Measurements from ENCODE around the gene SLC8A2. TPM values are rescaled to one million over a fixed set of nuclear protein-coding genes. Genes with fewer than 3 reads are reported as not detected.

SLC8A2 gene
- total RNA-seq, 1 experiment from 2014 or later = 3.8 TPM

DNA sequence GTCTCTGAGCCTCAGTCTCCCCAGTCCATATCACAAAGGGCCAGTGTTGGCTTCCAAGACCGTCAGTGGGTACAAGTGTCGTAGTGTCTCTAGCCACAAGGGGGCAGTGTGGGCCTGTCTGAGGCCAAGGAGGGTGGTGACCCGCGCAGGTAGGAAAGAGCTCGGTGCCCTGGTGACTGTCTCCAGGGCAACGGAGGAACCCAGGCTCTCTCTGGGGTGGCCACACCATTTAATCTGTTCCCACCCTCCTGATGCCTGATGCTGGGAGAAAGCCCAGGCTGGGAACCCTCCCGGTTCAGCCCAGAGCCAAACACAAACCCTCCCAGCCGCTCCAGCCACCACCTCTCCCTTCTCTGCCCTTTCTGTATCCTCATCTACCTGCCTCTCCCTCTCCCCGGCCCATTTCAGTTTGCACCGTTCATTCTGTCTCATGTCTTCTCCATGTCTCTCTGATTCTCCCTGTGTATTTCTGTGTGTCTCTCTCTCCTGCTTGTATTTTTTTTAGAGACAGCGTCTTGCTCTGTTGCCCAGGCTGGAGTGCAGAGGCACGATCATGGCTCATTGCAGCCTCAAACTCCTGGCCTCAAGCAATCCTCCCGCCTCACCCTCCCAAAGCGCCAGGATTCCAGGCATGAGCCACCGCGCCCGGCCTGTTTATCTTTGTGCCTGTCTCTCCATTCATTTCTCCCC, 34.8 kb downstream of the SLC8A2 start:
- peak; percentile 93 for DNase-seq (ENCODE audit: low spot score)
- in situ Hi-C loops (cut with HindIII; ENCODE audit: low sequenced_read_pairs) = no loop called here

DNA sequence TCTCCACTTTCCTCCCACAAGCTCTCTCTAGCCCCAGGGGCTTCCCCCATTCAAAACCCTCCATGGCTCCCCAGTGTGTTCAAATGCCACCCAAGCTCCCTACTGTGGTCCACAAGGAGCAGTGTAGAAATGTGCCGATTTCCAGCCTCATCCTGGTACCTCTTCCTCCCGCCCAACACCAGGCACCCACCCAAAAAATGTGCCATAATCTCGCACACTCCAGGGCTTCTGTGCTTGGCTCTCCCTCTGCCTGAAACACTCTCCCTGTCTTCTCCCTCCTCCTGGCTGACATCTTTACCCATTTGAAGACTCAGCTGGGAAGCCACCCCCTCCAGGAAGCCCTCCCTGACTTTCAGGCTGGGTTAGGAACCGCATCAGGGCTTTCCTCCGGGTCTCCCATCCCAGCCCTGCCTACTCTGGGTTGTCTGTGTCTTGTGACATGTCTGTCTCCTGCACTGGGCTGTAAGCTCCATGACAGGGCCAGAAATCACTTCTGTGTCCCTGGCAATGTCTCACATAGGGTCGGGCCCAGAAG, 35.7 kb downstream of the SLC8A2 start:
- in situ Hi-C loops (cut with HindIII; ENCODE audit: low sequenced_read_pairs) = no loop called here

DNA sequence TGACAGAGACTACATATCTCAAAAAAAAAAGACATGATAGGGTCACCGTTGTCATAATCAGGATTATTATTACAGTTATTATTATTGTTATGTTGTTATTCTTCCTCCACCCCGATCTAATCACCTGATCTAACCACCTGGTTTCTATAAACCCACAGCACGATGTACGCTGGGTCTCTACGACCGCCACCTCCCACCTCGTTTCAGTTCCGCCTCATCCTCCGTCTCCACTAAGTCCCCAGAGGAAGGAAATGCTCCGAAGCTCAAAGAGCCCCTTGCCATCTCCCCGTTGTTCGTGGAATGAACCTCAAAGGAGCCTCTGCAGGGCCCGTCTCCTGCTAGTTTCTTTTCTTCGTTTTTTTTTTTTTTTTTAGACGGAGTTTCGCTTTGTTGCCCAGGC, 36.5 kb downstream of the SLC8A2 start:
- no peak for DNase-seq (ENCODE audit: low spot score)
- in situ Hi-C loops (cut with HindIII; ENCODE audit: low sequenced_read_pairs) = no loop called here

More for the DNA sequence above, 35.7 kb downstream of the SLC8A2 start:
- DNase-seq (ENCODE audit: low spot score) = no peak

GRCh38 chr19:47434088-47434487, 37.6 kb downstream of the SLC8A2 start:
- no peak for DNase-seq (ENCODE audit: low spot score)
- in situ Hi-C loops (cut with HindIII; ENCODE audit: low sequenced_read_pairs) = no loop called here

GRCh38 chr19:47433121-47433520, 38.6 kb downstream of the SLC8A2 start:
- DNase-seq (ENCODE audit: low spot score) = no peak
- in situ Hi-C loops (cut with HindIII; ENCODE audit: low sequenced_read_pairs) = no loop called here

GRCh38 chr19:47432499-47432898, 39.2 kb downstream of the SLC8A2 start:
- no peak for DNase-seq (ENCODE audit: low spot score)
- in situ Hi-C loops (cut with HindIII; ENCODE audit: low sequenced_read_pairs) = no loop called here

GRCh38 chr19:47432091-47432490, 39.6 kb downstream of the SLC8A2 start:
- in situ Hi-C loops (cut with HindIII; ENCODE audit: low sequenced_read_pairs) = no loop called here
- DNase-seq (ENCODE audit: low spot score) = no peak

DNA sequence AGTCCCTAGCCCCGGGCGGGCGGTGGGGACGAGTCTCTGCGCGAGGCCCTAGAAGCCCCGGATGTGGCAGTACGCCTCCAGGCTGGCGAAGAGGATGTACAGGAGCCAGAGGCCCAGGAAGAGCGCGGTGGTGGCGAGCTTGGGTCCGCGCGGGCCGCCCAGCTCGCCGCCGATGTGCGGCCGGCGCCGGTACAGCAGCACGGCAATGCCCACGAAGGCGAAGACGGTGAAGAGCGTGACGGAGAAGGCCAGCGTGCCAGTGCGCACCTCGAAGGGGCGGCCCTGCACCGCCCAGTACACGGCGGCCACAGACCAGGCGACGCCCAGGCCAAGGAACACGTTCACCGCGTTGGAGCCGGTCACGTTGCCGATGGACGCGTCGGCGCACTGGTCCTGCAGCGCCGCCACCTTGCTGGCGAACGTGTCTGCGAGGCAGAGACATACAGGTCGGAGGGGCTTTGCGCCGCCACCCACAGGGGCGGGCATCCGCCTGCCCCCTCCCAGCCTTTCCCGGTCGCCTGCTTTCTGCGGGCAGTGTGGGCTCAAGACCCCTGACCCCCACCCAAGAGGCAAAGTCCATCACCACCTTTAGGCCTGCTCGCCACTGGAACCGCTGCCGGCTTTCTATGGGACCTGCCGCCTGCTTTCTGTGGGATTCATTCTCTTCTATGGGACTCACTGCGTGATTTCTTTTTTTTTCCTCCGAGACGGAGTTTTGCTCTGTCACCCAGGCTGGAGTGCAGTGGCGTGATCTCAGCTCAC, 41.5 kb downstream of the SLC8A2 start:
- in situ Hi-C loops (cut with HindIII; ENCODE audit: low sequenced_read_pairs) = no loop called here

DNA sequence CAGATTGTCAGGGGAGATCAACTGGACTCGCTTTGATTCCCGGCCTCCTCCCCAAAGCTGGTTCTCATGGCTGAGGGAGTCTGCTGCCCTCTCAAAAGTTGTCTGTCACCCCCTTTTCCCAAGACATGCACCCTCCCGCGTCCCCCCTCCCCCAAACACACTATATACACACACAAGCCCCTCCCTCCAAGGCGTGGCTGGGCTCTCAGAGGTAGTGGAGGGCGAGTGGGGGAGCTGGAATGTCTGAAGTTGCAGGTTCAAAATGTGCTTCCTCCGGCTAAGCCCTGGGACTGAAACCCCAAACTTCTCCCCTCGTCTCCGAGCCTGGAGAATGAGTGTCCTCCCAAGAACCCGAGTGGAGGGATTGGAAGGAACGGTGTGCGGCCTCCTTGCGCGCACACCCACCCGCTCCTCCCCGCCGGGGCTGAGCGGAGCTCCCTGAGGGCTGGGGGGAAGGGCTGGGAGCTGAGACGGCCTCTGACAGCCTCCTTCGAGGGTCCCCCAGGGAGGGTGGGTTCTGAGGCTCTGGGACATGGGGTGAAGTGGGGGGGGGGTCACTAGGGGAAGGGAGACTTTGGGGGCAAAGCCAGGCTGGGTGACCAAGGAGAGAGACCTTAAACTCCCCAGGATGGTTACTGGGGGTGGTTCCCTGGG, 42.4 kb downstream of the SLC8A2 start:
- DNase-seq (ENCODE audit: low spot score) = no peak
- in situ Hi-C loops (cut with HindIII; ENCODE audit: low sequenced_read_pairs) = no loop called here

More for the DNA sequence above, 41.5 kb downstream of the SLC8A2 start:
- no peak for DNase-seq (ENCODE audit: low spot score)

DNA sequence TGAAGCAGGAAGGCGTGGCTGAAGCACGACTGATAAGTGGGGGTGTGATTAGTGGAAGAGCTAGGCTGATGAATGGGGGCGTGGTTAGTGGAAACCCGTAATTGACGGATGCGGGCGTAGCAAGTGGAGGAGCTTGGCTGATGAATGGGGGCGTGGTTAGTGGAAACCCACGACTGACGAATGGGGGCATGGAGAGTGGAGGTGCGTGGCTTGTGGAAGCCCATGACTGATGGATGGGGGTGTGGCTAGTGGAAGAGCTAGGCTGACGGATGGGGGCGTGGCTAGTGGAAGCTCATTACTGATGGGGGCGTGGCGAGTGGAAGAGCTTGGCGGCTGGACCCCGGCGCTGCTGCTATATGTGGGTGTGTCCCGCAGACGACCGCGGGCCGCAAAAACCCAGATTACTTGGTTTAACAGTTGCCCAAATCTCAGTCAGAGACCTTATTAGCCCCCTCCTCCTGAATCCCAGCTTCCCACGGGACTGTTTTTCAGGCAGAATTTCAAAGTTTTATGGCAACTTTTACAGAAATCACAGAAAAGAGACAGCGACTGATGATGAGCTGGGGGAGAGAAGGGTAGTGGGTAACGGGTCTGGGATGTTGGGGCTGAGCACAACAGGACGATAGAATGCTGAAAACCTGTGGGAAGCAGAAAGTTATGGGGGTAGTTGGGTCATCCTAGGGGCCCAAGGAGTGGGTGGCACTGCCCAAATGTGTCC, 43.4 kb downstream of the SLC8A2 start:
- DNase-seq (ENCODE audit: low spot score) = peak; percentile 99
- in situ Hi-C loops (cut with HindIII; ENCODE audit: low sequenced_read_pairs) = no loop called here

DNA sequence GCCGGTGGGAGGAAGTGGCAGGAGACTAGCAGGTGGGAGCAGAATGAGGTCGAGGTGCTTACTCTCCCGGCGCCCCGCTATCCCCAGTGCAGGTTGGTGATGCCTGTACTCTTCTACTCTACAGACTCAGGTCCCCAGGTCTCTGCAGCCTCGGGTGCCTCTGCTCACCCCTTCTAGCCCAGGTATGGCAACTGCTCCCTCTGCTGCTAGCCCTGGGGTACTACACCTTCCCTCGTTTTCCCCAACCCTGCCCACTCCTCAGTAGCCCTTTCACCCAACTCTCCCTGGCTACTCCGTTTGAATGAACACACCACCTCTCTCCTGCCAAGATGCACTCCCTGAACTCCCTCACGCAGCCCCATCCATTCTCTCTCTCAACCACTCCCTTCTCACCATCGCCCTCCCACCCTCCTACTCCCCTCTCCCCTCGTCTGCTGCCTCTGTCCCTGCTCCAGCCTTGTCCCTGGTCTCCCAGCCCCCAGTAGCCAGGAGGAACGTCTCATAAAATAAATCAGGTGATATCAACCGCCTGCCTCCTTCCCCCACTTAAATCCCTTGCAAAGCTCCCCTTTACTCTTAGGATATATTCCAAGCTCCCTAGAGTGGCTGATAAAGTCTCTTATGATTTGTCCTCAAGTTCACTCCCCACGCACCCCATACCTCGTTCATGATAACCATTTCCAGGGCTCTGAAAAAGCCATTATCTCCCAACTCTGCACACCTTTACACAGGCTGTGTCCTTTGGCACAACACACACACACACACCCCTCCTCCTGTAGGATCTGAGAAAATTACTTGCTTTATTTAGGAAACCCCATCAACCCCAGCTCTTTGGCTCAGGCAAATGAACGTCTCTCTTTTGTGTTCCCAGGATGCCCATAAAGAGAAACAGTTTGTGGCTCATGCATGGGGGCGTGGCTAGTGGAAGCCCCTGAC, 44.2 kb downstream of the SLC8A2 start:
- in situ Hi-C loops (cut with HindIII; ENCODE audit: low sequenced_read_pairs) = no loop called here
- peak; percentile 84 for DNase-seq (ENCODE audit: low spot score)

DNA sequence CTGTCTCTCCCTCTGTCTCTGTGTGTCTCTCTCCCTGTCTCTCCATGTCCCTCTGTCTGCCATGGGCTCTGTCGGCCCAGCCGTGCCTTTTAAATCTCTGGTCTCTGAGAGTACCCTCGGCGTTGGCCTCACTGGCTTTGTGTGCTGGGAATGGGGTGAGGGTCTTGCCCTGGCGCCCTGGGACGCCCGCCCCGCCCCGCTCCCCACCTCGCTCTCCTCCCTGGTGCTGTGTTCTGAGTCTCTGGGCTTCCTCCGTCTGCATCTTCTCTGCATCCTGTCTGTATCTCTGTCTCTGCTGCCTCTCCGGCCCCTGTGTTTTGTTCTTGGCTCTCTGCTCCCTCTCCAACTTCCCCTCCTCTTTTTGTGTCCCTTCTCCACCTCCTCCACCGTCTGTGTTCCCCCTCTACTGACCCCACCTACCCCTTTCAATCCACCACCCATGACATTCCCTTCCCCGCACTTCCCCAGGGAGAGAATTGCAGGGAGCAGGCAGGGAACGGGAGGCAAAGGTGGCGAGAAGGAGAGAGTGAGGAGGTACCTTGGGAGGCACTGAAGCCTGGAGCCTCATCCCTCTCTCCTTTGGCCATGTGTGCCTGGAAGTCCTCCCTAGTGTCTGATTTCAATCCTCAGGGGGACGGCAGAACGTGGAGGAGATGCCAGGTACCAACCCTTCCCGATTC, 48.4 kb downstream of the SLC8A2 start:
- DNase-seq (ENCODE audit: low spot score) = no peak
- in situ Hi-C loops (cut with HindIII; ENCODE audit: low sequenced_read_pairs) = no loop called here

DNA sequence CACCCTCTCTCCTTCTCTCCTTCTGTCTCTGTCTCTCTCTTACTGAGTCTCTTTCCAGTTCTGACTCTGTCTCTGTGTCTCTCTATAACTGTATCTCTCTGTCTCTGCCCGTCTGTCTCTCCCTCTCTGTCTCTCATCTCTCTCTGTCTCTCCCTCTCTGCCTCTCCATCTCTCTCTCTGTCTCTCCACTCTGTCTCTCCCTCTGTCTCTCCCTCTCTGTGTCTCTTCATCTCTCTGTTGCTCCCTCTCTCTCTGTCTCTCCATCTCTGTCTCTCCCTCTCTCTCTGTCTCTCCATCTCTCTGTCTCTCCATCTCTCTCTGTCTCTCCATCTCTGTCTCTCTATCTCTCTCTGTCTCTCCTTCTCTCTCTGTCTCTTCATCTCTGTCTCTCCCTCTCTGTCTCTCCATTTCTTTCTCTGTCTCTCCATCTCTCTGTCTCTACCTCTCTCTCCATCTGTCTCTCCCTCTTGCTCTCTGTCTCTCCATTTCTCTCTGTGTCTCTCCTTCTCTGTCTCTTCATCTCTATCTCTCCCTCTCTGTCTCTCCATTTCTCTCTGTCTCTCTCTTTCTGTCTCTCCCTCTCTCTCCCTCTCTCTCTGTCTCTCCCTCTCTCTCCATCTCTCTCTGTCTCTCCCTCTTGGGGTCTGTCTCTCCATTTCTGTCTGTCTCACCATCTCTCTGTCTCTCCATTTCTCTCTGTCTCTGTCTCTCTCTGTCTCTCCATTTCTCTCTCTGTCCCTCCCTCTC, 49.1 kb downstream of the SLC8A2 start:
- DNase-seq (ENCODE audit: low spot score) = no peak
- in situ Hi-C loops (cut with HindIII; ENCODE audit: low sequenced_read_pairs) = no loop called here

DNA sequence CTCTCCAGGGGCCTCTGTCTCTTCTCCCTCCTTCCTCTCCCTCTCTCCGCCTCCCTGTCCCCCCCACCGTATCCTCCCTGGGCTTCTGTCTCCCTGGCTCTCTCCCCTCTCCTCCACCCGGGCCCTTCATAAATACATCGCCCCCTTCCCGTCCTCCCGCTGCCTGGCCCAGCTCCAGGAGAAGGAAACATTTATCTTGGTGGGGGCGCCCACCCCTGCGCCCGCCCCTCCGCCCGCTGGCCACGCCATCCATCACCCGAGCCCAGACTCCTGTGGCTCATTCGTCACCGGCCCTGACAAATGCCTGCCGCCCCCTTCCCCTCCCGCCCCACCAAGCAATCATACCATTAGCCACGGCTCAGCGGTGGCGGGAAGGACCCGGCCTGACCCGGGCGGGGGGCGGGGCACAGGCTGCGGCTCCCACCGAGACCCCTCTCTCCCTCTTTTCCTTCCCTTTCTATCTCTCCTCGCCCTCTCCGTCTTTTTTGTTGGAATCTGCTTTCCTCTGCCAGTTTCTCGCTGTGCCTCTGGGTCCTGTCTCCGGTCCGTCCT, 49.8 kb downstream of the SLC8A2 start:
- in situ Hi-C loops (cut with HindIII; ENCODE audit: low sequenced_read_pairs) = no loop called here
- no peak for DNase-seq (ENCODE audit: low spot score)

- no peak for DNase-seq (ENCODE audit: low spot score)
- in situ Hi-C loops (cut with HindIII; ENCODE audit: low sequenced_read_pairs) = no loop called here
Measured at GRCh38 chr19:47421244-47421786, 50.4 kb downstream of the SLC8A2 start.

DNA sequence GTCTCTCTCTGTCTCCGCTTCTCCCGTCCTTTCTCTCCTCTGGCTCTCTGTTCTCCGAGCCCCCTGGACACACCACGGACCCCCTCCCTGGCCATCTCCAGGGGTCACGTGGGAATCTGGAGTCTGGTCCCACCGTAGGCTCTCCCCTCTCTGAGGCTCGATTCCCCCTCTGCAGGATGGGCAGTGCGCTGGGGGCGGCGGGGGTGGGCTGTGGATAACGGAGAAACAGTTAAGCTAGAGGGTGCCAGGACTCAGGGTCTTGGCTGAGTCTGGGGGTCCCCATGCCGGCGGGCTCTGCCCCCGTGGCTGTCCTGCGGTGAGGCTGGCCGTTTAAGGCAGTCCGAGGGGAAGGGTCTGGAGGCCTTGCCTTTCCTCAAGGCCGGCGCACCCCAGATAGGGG, 51.9 kb downstream of the SLC8A2 start:
- in situ Hi-C loops (cut with HindIII; ENCODE audit: low sequenced_read_pairs) = no loop called here
- DNase-seq (ENCODE audit: low spot score) = no peak
